Hematopoietic multipotent progenitor cell (in vitro differentiated cells): ENCODE data around the gene ETV1. TPM values are rescaled to one million over a fixed set of nuclear protein-coding genes. Genes with fewer than 3 reads are reported as not detected.

Experiments used
- DNase-seq, 3 donors: peaks; one replicate each; pipeline ENCODE4 v3.0.0-alpha.2; 2011 to 2015; ENCODE audit warnings: low read depth in 2 of 3, low spot score in 2 of 3
- total RNA-seq: library from RNA; depleted of rRNA; stranded (reverse); fragments of >200 nt; gene quantifications from one replicate; pipeline ENCODE4 v1.2.3, GENCODE V29; 2012

The ETV1 gene
- total RNA-seq, 1 donor, result 0.27 TPM

DNA sequence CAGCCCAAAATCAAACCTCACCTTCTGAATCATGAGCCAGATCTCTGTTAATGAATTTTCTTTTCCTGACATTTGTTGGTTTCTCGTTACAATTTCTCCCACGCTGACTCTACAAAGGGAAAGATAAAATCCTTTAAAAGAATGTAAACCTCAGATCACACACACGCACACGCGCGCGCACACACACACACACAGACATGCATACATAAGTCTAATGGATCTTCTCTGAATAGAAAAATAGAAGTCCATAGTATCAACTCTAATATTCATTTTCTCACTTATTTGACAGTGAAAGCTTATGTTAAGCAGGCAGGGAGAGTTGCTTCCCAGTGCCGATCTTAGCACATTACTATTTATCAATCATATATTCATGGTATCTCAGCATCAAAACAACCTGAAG, 1.4 kb downstream of the ETV1 start:
- DNase-seq, result no peak

DNA sequence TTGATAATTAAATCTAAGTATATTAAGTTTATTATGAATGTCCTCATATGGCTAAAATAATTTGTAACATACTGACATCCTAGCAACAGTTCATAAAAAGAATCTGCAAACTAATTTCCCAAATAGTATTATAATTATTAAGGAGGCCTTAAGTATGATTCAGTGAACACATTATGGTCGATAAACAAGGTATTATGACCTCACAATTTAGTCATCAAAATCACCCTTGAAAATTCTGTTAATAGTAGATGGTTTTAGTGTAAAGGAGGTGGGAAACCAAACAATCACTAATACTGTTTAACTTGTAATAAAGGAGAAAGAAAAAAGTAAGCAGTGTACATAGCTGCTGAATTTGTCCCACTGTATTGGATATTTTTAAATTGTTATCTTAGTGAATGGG, 2.1 kb downstream of the ETV1 start:
- DNase-seq, result no peak

GRCh38 chr7:13986208-13986607, 3.3 kb downstream of the ETV1 start:
- DNase-seq, result no peak

GRCh38 chr7:13984831-13985685, 4.4 kb downstream of the ETV1 start:
- no peak for DNase-seq

DNA sequence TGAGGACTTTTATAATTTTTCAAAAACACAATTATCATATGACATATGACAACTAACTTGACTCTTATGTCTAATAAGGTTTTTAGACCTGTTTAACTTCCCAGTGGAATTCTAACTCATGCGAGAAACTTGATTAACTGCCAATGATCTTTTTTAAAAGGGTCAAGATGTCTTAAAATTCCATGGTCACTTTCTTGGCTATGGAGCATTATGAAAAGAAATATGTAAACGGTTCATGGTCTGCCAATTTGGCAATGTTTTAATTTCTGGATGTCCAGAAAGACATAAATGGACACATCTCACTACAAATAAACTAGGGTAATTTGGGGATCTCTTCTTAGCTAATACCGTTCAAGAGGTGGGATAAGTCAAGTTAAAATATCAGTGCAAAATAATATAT, 5.4 kb downstream of the ETV1 start:
- DNase-seq, result no peak

DNA sequence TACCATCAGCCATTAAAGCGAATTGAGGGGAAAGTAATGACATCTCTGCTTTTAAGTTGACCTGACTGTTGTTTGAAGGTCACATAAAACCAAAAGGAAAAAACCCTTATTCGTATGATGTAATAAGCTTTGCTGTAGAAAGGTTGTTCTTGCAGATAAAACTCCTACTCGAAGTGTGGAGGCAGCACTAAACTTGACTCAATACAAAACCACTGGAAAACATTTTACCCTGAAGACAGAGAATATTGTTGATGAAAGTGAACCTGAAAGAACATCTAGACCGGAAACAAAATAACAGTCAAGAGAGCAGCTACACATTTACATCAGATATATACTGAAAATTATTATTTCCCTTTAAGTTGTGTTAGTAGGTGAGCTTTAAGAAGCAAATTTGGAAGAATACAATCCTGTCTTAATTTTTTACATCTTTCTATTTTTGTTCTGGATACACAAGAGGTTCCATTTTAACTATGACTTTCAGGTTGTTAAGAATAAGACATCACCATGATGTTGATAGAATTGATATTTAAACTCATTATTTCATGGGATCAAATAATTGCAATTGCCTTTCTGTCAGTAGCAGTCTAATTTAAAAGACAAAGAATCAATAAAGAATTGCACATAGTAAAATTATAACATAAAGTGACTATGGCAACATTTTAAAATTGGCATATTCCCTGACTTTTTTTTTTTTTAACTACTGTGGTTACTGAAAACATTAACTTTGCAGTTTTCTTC, 6.4 kb downstream of the ETV1 start:
- no peak for DNase-seq

DNA sequence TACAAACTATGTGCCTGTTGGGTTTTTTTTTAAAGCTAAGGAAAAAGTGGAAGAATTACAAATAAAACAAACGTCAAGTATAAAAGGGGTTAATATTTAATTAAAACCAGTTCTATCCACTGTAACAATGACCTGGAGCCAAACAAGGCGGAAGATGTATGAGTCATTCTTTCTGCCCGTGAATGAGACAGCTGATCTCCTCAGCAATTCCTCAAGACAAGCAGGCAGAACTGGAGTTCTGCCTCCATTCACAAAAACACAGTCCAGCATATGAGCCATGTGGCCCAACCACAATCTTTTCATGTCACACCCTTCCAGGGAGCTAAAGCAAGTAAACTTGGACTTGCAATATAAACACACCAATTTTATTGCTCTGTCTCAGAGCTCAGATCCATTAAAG, 8.4 kb downstream of the ETV1 start:
- peak in 1 of 3 donors; percentile 21 for DNase-seq

DNA sequence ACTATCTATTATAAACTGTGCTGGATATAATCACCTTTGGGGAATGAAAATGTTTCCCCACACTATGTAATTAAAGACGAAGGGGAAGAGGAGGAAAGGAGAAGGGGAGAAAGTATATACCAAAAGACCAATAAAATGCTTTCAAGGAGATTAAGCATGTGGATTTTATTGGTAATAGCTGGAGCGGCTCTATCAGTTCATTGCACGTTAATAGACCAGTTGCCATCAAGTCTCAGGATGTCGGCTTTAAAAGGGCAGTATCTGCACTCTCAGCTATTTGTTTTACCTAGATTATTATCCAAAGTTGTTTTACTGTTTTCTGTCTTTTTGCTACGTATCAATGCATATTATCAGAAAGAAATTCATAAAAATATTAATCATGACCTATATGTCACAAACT, 9.0 kb downstream of the ETV1 start:
- DNase-seq, result no peak

DNA sequence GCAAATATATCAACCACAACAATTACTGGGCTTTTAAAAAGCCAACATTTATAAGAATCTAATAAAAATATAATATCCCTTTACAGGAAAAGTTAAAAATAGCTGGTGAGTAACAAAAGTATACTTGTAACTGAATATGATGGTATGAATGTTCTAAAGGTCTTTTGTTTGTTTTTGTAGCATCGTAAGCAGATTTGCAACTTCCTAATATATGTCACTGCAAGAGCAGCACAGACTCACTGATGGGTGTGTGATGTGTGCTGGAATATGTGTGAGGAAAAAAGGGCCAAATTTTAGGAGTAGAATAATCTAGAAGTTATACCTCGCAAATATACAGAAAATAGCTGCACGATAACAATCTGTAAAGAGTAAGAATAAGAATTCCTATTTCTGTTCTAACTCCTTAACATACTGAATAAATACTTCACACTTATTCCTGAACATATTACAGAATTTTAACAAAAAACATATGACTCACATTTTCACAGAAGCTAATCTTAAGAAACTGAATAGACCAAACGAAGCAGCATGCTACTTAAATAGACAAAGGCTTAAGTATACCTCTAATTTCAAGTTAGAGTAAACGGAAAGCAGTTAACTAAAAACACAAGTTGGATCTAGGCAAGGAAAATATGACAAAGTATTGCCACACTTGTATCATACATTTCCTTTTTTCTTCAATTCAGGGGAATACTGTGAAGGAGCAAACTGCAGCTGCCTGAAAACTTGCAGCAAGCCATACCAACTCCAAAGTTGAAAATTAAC, 9.6 kb downstream of the ETV1 start:
- DNase-seq, result no peak

GRCh38 chr7:13976594-13976993, 12.9 kb downstream of the ETV1 start:
- no peak for DNase-seq

DNA sequence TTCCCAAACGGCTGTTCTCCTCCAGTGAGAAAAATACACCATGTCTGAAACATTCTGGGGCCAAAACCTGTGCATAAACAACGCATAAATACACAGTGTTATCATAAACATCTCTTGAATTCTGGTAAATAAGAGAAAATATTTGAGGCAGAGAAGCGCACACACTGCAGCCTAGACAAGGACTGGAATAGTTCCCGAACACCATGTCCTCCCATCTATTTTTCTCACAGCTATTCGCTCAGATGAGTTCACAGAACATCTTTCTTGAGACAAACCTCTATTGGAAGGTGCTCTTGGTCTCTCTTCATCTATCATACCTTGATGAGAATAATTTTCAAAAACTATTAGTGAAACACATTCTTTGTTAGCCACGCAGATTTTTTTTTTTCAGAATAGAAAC, 24.4 kb downstream of the ETV1 start:
- no peak for DNase-seq

DNA sequence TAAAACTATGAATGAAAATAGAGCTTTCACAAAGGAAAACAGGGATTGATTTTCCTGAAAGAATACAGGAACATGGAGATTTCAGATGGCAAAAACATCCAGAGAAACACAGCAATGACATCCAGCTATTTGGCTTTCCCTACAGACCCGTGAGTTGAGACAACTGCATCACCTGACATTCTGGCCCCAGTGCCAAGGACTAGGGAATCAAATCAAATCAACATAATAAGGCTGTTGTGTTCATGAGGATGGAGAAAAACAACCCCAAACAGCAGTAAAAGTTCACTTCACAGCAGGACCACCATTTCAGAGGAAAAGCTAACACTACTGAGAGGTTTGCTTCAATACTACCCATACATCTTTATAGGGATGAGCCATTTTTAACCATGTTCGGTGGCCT, 25.5 kb downstream of the ETV1 start:
- DNase-seq, result no peak

- no peak for DNase-seq
Observed at GRCh38 chr7:13955494-13955893, 34.0 kb downstream of the ETV1 start.

DNA sequence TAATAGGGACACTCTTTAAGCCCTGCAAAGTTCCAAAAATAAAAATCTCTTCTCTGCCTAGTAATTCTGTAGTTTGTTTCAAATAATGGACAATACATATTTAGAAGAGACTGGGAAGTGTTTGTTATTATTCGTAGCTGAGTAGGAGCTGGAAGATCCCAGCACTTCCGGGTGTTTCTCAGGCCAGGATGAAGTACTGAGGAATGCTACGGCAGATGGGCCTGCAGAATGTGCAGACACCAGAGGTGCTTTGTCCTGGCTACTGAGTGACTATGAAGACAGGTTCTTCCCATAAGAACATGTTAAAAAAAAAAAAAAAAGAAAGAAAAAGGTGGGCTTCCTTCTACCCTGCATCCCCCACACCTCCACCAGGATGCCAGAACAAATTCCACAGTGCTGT, 36.1 kb downstream of the ETV1 start:
- DNase-seq, result no peak

DNA sequence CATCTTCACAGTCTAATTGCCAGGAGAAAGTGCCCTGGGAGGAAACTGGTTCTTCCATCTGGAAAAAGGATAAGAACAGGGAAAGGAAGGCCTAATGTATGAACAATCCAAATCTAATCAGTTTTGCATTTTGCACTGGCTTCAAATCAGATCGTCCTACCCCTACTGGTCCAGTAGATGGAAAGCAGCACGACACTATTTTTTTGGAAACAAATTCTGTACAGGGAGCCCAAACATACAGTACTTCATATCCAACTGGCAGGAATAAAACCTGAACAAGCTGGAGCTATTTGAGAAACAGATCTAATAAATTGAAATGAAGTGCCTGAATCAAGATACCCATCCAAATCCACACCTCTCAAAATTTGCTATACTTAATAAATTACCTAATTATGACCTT, 36.5 kb downstream of the ETV1 start:
- DNase-seq, result no peak

GRCh38 chr7:13949939-13950338, 39.5 kb downstream of the ETV1 start:
- no peak for DNase-seq

DNA sequence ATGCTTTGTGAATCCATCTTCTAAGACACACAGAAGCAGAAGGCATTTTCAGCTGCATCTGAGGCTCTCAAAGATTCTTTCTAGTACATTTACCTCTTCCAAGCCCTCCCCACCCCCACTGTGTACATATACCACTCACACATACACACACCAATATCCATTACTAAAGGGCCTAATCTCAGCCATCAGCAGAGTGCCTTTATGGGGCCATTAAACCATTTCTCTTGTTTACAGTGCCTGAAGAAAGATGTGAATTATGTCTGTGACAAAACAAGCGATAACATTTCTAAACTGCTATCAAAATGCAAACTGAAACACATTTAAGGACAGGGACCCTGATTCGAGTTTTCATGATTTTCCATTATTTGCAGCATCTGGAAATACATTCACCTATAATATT, 40.0 kb downstream of the ETV1 start:
- no peak for DNase-seq

DNA sequence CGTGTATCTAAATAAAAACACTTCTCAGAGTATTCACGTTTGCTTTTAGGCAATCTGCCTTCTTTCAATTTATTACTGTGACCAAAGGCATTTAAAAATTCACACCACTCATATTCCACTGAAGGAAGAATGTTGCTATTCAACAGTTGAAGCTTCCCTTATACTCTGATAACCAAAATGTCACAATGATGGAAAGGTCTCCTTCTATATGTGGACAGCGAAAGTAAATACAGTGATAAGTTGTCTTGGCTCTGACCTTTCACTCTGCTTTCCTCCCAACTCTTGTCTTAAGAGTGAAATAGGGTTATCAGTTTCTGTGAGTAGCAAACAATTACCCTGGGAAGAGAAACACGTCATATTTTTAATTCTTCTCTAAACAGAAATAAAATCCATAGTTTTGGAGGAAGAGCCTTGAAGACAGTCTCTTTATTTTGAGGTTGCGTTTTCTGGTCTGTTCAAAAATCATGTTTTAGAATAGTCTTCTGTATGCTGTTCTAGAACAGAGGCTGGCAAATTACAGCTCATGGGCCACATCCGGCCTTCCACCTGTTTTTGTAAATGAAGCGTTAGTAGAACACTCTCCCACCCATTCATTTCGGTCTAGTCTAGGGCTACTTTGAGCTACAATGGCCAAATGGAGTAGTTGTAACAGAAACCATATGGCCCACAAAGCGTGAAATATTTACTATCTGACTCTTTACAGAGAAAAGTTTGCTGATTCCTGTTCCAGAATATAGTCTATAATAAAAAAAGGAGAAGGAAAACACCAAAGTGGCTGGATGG, 41.3 kb downstream of the ETV1 start:
- DNase-seq, result no peak

DNA sequence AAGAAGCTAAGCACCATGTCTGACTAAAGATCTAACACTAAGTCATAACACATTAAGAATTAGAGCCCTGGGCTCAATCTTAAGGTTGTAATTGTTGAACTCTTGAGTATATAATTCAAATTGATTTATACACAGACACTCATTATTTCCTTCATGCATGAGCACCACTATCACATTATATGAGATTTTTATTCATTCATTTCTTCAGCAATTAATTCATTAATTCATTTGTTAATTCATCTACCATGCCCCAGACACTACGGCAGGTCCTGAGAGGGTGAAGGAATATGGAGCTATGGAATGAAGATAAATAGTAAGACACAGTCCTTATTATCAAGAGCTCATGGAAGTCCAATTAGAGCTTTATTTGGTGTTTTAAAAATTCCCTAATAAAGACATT, 41.9 kb downstream of the ETV1 start:
- no peak for DNase-seq

DNA sequence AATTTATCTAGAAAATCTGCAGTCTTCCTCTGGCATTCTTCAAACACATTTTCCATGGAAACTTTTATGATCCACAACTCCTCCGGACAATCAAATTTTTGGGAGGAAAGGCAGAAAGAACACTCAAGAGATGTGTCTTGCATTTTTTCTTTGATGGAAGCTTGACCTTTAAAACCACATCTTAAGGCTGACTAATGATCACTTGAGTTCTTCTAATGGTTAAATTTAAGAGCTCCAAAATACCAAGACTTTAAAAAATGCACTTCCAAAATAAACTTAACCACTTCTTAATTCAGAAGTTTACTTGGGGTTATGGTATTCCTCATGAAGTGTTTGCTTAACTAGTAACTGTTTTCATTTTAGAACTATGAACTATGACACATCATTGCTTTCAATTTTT, 43.3 kb downstream of the ETV1 start:
- no peak for DNase-seq

DNA sequence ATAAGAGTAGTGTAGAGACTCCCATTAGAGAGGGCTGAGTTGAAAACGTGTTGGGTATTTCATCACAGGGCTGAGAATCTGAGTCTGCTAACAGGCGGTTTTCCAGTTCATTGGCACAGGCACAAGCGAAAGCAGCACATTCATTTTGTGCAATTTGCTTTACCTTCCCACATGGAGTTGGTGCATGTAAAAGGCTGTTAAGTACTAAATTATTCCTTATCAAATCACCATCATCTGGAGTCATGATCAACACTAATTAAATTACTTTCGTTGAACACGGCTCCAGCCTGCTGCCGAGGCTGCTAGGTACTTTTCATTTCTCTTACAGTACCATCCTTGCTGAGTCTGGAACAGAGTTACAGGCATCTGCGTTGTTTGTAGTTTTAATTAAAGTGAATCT, 43.8 kb downstream of the ETV1 start:
- no peak for DNase-seq
